Liver (tissue), 9 donors: ENCODE measurements around the gene BCAN. TPM values are rescaled to one million over a fixed set of nuclear protein-coding genes. Genes with fewer than 3 reads are reported as not detected.

Experiments
- DNase-seq: peaks from one replicate; pipeline ENCODE4 v3.0.0-alpha.2; 2017; ENCODE audit warnings: low spot score
- H3K27ac ChIP-seq, 2 donors: one replicate each; pipeline ENCODE4 v1.7.0; 2013; ENCODE audit warnings: inconsistent platforms in 2 of 2, low read length in 2 of 2, control low read depth in 1 of 2, low read depth in 1 of 2, mild to moderate bottlenecking in 1 of 2
- H3K27me3 ChIP-seq, 4 donors: one replicate each; pipeline versions ENCODE4 v1.6.1 to v1.7.0; 2013; ENCODE audit warnings: low read length in 3 of 4, inconsistent platforms in 1 of 4, mild to moderate bottlenecking in 1 of 4, moderate library complexity in 1 of 4; ENCODE audit not compliant: control insufficient read depth in 4 of 4, insufficient read depth in 4 of 4
- H3K36me3 ChIP-seq, 4 donors: one replicate each; pipeline versions ENCODE4 v1.6.1 to v1.7.0; 2013; ENCODE audit warnings: low read length in 3 of 4, mild to moderate bottlenecking in 3 of 4, low read depth in 1 of 4, moderate library complexity in 1 of 4; ENCODE audit not compliant: control insufficient read depth in 4 of 4, insufficient read depth in 3 of 4
- H3K4me1 ChIP-seq, 4 donors: one replicate each; pipeline versions ENCODE4 v1.6.1 to v1.7.0; 2013; ENCODE audit warnings: low read length in 3 of 4, mild to moderate bottlenecking in 3 of 4, moderate library complexity in 1 of 4; ENCODE audit not compliant: control insufficient read depth in 4 of 4, insufficient read depth in 4 of 4
- H3K4me3 ChIP-seq, 3 donors: one replicate each; pipeline versions ENCODE4 v1.6.1 to v1.7.0; 2013; ENCODE audit warnings: low read length in 3 of 3, control low read depth in 1 of 3, low read depth in 1 of 3, mild to moderate bottlenecking in 1 of 3
- H3K9ac ChIP-seq, 2 donors: one replicate each; pipeline ENCODE4 v1.7.0; 2013; ENCODE audit warnings: low read length in 2 of 2, mild to moderate bottlenecking in 2 of 2, moderate library complexity in 2 of 2, control low read depth in 1 of 2, low read depth in 1 of 2
- H3K9me3 ChIP-seq, 4 donors: one replicate each; pipeline versions ENCODE4 v1.6.1 to v1.7.0; 2013; ENCODE audit warnings: low read length in 3 of 4; ENCODE audit not compliant: control insufficient read depth in 4 of 4
- EGR1 ChIP-seq, 2 donors: IDR thresholded peaks; 2 replicates each; pipeline ENCODE4 v1.6.1; 2016 to 2018; ENCODE audit warnings: antibody characterized with exemption in 2 of 2, low read depth in 2 of 2
- FOXA1 ChIP-seq: IDR thresholded peaks from 2 replicates; pipeline ENCODE4 v1.6.1; 2016; ENCODE audit warnings: antibody characterized with exemption
- FOXA2 ChIP-seq: IDR thresholded peaks from 2 replicates; pipeline ENCODE4 v1.6.1; 2016; ENCODE audit warnings: antibody characterized with exemption
- GABPA ChIP-seq, 2 donors: IDR thresholded peaks in 1 of 2; conservative IDR thresholded peaks in 1 of 2; 2 replicates each; pipeline ENCODE4 v1.6.1; 2016; ENCODE audit warnings: antibody characterized with exemption in 2 of 2, mild to moderate bottlenecking in 1 of 2, moderate library complexity in 1 of 2
- HNF4A ChIP-seq, 2 donors: conservative IDR thresholded peaks; 2 replicates each; pipeline ENCODE4 v1.6.1; 2016; ENCODE audit warnings: antibody characterized with exemption in 2 of 2, mild to moderate bottlenecking in 2 of 2
- HNF4G ChIP-seq: IDR thresholded peaks from 2 replicates; pipeline ENCODE4 v1.6.1; 2016; ENCODE audit warnings: antibody characterized with exemption
- JUND ChIP-seq, 2 donors: IDR thresholded peaks; 2 replicates each; pipeline ENCODE4 v1.6.1; 2016; ENCODE audit warnings: antibody characterized with exemption in 2 of 2
- MAX ChIP-seq: IDR thresholded peaks from 2 replicates; pipeline ENCODE4 v1.6.1; 2016; ENCODE audit warnings: antibody characterized with exemption
- NR2F2 ChIP-seq: IDR thresholded peaks from 2 replicates; pipeline ENCODE4 v1.6.1; 2016; ENCODE audit warnings: antibody characterized with exemption
- RAD21 ChIP-seq, 2 donors: IDR thresholded peaks; 2 replicates each; pipeline ENCODE4 v1.6.1; 2016; ENCODE audit warnings: antibody characterized with exemption in 2 of 2, mild to moderate bottlenecking in 2 of 2
- RXRA ChIP-seq, 2 donors: IDR thresholded peaks; 2 replicates each; pipeline ENCODE4 v1.6.1; 2017 to 2018; ENCODE audit warnings: antibody characterized with exemption in 2 of 2, mild to moderate bottlenecking in 1 of 2
- SP1 ChIP-seq: IDR thresholded peaks from 2 replicates; pipeline ENCODE4 v1.6.1; 2018; ENCODE audit warnings: antibody characterized with exemption, mild to moderate bottlenecking
- TAF1 ChIP-seq: conservative IDR thresholded peaks from 2 replicates; pipeline ENCODE4 v1.6.1; 2016; ENCODE audit warnings: antibody characterized with exemption, mild to moderate bottlenecking
- YY1 ChIP-seq: IDR thresholded peaks from 2 replicates; pipeline ENCODE4 v1.6.1; 2016; ENCODE audit warnings: antibody characterized with exemption, mild to moderate bottlenecking
- WGBS: extraction: QIAGEN DNeasy Blood & Tissue Kit; methylation state at CpG from one replicate; pipeline ENCODE4 v1.1.7; 2013; 5-methylcytosine and 5-hydroxymethylcytosine counted together
- polyA plus RNA-seq, 2 donors: library from polyadenylated mRNA; stranded (reverse) in 1 of 2; unstranded in 1 of 2; fragments of 200-250 nt in 1 of 2; fragments of >200 nt in 1 of 2; fragmentation: Nextera tagmentation in 1 of 2; extraction: Ambion mirVana in 1 of 2; gene quantifications; one replicate each; pipeline versions ENCODE4 v1.2.1 to v1.2.3, GENCODE V29; 2013 to 2015
- total RNA-seq, 2 donors: library from RNA; depleted of rRNA; stranded (reverse); fragments of >200 nt; gene quantifications; one replicate each; pipeline ENCODE4 v1.2.3, GENCODE V29; 2014
- TF ChIP-seq, protein P1 (sequence below): fragments of 150-350 bp; IDR thresholded peaks from 2 replicates; pipeline ENCODE4 v1.5.1; 2017; ENCODE audit warnings: improper control_type of control experiment, low read depth, low read length; ENCODE audit not compliant: missing input control
- TF ChIP-seq, protein P2 (sequence below): IDR thresholded peaks from 2 replicates; pipeline ENCODE4 v1.6.1; 2016; ENCODE audit warnings: antibody characterized with exemption, mild to moderate bottlenecking
- TF ChIP-seq, protein P3 (sequence below): IDR thresholded peaks from 2 replicates; pipeline ENCODE4 v1.6.1; 2016; ENCODE audit warnings: antibody characterized with exemption
- donor health status: healthy.
- donor health status: healthy.
- donor health status: healthy.
- donor health status: healthy.
- donor health status: healthy.

The BCAN gene
- total and polyA plus RNA-seq, 4 donors, result 0.02 TPM; not detected in 3

DNA sequence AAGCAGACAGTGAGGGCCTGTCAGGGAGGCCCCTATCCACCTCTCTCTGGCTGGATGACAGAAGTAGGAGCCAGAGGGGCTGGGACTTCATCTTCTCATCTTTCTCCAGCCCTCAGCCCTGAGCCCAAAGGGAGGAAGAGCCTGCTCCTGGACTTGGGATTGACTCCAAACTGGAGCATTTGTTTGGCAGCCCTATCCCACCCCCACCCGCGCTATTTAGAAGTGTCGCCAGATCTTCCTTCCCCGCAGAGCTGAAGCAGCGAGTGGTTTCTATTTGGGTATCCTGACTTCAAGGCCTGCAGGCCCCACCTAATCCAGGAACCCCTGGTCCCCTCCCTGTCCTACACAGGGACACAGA, 25.7 kb downstream of the BCAN start:
- Histone ChIP-seq H3K27ac (peak overlapping the region; percentile 37 to 56), H3K27me3 (peaks cover 0 to 2% (median 0%) of the 10 kb centered on the region in 4 donors), H3K9ac (no peak overlapping the region), H3K9me3 (no peaks in the 10 kb centered on the region), H3K4me3 (no peak overlapping the region), H3K4me1 (peaks cover 0 to 12% (median 3%) of the 10 kb centered on the region in 4 donors), H3K36me3 (no peaks in the 10 kb centered on the region)
- 81% methylated on average over 5 of the region's 5 CpGs for WGBS
- DNase-seq, result no peak
- TF ChIP-seq SP1, result no peak

DNA sequence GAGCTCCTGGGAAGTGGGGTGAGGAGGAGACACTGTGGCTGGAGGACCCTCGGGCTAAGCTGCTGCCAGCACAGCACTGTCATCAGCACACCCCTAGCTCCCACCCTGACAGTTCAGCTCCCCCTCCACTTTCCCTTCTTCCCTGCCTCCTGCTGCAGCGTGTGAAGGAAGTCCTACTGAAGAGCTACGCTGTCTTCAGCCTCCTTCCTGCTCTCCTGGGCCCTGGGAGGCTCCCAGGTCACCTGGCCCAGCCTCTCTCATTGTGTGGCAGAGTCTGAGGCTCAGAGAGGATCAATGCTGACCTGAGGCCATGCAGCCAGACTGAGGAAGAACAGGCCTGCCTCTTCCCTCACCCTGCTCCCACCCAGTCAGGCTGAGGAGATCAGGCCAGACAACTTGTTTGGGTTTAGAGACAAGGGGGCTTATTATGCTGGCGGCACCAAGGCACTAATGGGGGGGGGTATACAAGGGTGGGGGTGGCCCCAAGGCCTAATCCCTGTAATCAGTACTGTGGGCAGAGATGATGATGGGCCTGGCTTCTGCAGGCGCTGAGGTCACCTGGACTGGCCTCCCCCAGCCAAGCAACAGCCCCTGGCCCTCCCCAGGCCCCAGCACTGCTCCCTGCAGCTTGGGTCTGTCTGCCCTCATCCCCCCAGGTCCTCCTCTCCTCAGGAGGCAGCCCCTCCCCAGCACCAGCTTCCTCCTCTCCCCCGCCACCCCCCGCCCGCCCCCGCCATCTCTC, 26.2 kb downstream of the BCAN start:
- no peaks in the 10 kb centered on the region for H3K9me3 ChIP-seq
- no peak for DNase-seq
- no peak overlapping the region for H3K9ac ChIP-seq

GRCh38 chr1:156668801-156669637, 27.1 kb downstream of the BCAN start:
- 90% methylated on average over 17 of the region's 17 CpGs for WGBS
- no peaks in the 10 kb centered on the region for H3K9me3 ChIP-seq
- H3K27ac ChIP-seq, result no peak overlapping the region
- H3K27me3 ChIP-seq, result peaks cover 0 to 2% (median 0%) of the 10 kb centered on the region in 4 donors
- no peaks in the 10 kb centered on the region for H3K36me3 ChIP-seq
- no peak overlapping the region for H3K9ac ChIP-seq
- H3K4me1 ChIP-seq, result peaks cover 0 to 20% (median 3%) of the 10 kb centered on the region in 4 donors
- TF ChIP-seq HNF4G (no peak), EGR1 (IDR thresholded peaks at IDR 0.05; ENCODE audit: low read depth in 2 of 2) (no peak), NR2F2 (no peak), RAD21 (IDR thresholded peaks at IDR 0.05) (no peak), FOXA2 (no peak), GABPA (IDR thresholded peaks at IDR 0.05 in 1 of 2, conservative IDR thresholded peaks at IDR 0.05 in 1 of 2) (no peak), FOXA1 (no peak), JUND (IDR thresholded peaks at IDR 0.05) (no peak), MAX (no peak), RXRA (IDR thresholded peaks at IDR 0.05) (no peak), YY1 (no peak), TAF1 (no peak)
- TF ChIP-seq, protein P1, sequence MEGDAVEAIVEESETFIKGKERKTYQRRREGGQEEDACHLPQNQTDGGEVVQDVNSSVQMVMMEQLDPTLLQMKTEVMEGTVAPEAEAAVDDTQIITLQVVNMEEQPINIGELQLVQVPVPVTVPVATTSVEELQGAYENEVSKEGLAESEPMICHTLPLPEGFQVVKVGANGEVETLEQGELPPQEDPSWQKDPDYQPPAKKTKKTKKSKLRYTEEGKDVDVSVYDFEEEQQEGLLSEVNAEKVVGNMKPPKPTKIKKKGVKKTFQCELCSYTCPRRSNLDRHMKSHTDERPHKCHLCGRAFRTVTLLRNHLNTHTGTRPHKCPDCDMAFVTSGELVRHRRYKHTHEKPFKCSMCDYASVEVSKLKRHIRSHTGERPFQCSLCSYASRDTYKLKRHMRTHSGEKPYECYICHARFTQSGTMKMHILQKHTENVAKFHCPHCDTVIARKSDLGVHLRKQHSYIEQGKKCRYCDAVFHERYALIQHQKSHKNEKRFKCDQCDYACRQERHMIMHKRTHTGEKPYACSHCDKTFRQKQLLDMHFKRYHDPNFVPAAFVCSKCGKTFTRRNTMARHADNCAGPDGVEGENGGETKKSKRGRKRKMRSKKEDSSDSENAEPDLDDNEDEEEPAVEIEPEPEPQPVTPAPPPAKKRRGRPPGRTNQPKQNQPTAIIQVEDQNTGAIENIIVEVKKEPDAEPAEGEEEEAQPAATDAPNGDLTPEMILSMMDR, result no peak
- TF ChIP-seq, protein P2, sequence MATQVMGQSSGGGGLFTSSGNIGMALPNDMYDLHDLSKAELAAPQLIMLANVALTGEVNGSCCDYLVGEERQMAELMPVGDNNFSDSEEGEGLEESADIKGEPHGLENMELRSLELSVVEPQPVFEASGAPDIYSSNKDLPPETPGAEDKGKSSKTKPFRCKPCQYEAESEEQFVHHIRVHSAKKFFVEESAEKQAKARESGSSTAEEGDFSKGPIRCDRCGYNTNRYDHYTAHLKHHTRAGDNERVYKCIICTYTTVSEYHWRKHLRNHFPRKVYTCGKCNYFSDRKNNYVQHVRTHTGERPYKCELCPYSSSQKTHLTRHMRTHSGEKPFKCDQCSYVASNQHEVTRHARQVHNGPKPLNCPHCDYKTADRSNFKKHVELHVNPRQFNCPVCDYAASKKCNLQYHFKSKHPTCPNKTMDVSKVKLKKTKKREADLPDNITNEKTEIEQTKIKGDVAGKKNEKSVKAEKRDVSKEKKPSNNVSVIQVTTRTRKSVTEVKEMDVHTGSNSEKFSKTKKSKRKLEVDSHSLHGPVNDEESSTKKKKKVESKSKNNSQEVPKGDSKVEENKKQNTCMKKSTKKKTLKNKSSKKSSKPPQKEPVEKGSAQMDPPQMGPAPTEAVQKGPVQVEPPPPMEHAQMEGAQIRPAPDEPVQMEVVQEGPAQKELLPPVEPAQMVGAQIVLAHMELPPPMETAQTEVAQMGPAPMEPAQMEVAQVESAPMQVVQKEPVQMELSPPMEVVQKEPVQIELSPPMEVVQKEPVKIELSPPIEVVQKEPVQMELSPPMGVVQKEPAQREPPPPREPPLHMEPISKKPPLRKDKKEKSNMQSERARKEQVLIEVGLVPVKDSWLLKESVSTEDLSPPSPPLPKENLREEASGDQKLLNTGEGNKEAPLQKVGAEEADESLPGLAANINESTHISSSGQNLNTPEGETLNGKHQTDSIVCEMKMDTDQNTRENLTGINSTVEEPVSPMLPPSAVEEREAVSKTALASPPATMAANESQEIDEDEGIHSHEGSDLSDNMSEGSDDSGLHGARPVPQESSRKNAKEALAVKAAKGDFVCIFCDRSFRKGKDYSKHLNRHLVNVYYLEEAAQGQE, result no peak
- TF ChIP-seq, protein P3, sequence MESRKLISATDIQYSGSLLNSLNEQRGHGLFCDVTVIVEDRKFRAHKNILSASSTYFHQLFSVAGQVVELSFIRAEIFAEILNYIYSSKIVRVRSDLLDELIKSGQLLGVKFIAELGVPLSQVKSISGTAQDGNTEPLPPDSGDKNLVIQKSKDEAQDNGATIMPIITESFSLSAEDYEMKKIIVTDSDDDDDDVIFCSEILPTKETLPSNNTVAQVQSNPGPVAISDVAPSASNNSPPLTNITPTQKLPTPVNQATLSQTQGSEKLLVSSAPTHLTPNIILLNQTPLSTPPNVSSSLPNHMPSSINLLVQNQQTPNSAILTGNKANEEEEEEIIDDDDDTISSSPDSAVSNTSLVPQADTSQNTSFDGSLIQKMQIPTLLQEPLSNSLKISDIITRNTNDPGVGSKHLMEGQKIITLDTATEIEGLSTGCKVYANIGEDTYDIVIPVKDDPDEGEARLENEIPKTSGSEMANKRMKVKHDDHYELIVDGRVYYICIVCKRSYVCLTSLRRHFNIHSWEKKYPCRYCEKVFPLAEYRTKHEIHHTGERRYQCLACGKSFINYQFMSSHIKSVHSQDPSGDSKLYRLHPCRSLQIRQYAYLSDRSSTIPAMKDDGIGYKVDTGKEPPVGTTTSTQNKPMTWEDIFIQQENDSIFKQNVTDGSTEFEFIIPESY, result no peak
- DNase-seq, result no peak
- H3K4me3 ChIP-seq, result no peak overlapping the region

More for the DNA sequence above, 26.2 kb downstream of the BCAN start:
- WGBS, result 87% methylated on average over 9 of the region's 9 CpGs
- no peaks in the 10 kb centered on the region for H3K36me3 ChIP-seq
- H3K27ac ChIP-seq, result peak overlapping the region; percentile 22 to 56
- TF ChIP-seq EGR1 (IDR thresholded peaks at IDR 0.05; ENCODE audit: low read depth in 2 of 2) (no peak), HNF4A (conservative IDR thresholded peaks at IDR 0.05) (no peak), YY1 (no peak), FOXA1 (no peak), RAD21 (IDR thresholded peaks at IDR 0.05) (no peak), JUND (IDR thresholded peaks at IDR 0.05) (no peak), GABPA (IDR thresholded peaks at IDR 0.05 in 1 of 2, conservative IDR thresholded peaks at IDR 0.05 in 1 of 2) (no peak)
- H3K4me3 ChIP-seq, result no peak overlapping the region
- peaks cover 0 to 13% (median 3%) of the 10 kb centered on the region in 4 donors for H3K4me1 ChIP-seq
- peaks cover 0 to 2% (median 0%) of the 10 kb centered on the region in 4 donors for H3K27me3 ChIP-seq
